Peyer's patch (tissue), 4 donors: ENCODE results near the gene EXOC4. TPM values are rescaled to one million over a fixed set of nuclear protein-coding genes. Genes with fewer than 3 reads are reported as not detected.
A peak's percentile ranks its signal among the peaks of the same experiment; 100 is the strongest.

Experiments used
- DNase-seq, 3 donors: peaks; one replicate each; pipeline ENCODE4 v3.0.0-alpha.2; 2017 to 2019
- H3K27ac ChIP-seq, 4 donors: fragments of 200-600 bp; sonication (generic); one replicate each; pipeline ENCODE4 v1.5.1; 2016 to 2019
- H3K27me3 ChIP-seq, 2 donors: fragments of 200-600 bp; sonication (generic); one replicate each; pipeline ENCODE4 v1.5.1; 2019
- H3K36me3 ChIP-seq, 3 donors: fragments of 200-600 bp; sonication (generic); one replicate each; pipeline ENCODE4 v1.5.1; 2016 to 2019
- H3K4me1 ChIP-seq, 4 donors: fragments of 200-600 bp; sonication (generic); one replicate each; pipeline ENCODE4 v1.5.1; 2016 to 2019
- H3K4me3 ChIP-seq, 4 donors: fragments of 200-600 bp; sonication (generic); 1 replicate in 3 of 4; 2 replicates in 1 of 4; pipeline ENCODE4 v1.5.1; 2016 to 2019; ENCODE audit warnings: mild to moderate bottlenecking in 1 of 4
- H3K9me3 ChIP-seq, 4 donors: fragments of 200-600 bp; sonication (generic); one replicate each; pipeline ENCODE4 v1.5.1; 2016 to 2019; ENCODE audit warnings: mild to moderate bottlenecking in 1 of 4
- CTCF ChIP-seq, 6 experiments: fragments of 450-650 bp in 4 of 6; fragments of 200-600 bp in 2 of 6; sonication (generic) in 1 of 6; IDR thresholded peaks; one replicate each; pipeline ENCODE4 v1.5.1; 2017 to 2019; ENCODE audit warnings: antibody characterized with exemption in 6 of 6, mild to moderate bottlenecking in 3 of 6, moderate library complexity in 1 of 6
- POLR2A ChIP-seq, 2 donors: fragments of 450-650 bp; IDR thresholded peaks; one replicate each; pipeline ENCODE4 v1.5.1; 2017; ENCODE audit warnings: antibody characterized with exemption in 2 of 2, mild to moderate bottlenecking in 2 of 2, moderate library complexity in 2 of 2
- total RNA-seq, 4 donors: library from RNA; depleted of rRNA; stranded (reverse); fragments of >200 nt; gene quantifications; one replicate each; pipeline ENCODE4 v1.1.0, GENCODE V29; 2016

EXOC4 gene
- total RNA-seq, 4 donors from 2014 or later, result 128 to 502 (median 141) TPM

GRCh38 chr7:133853706-133854276, 600.9 kb downstream of the EXOC4 start:
- Histone ChIP-seq H3K27me3 (no peaks in the 10 kb centered on the region), H3K9me3 (no peaks in the 10 kb centered on the region), H3K4me1 (no peaks in the 10 kb centered on the region), H3K4me3 (no peak overlapping the region), H3K27ac (no peak overlapping the region), H3K36me3 (peaks cover 0 to 6% (median 0%) of the 10 kb centered on the region in 3 donors)
- peak in 2 of 3 donors; percentile 42 to 49 for DNase-seq
- TF ChIP-seq CTCF (IDR thresholded peaks at IDR 0.05) (peak in 4 of 6 experiments; percentile 12 to 51 (median 46)), POLR2A (IDR thresholded peaks at IDR 0.05) (no peak)

- DNase-seq, result no peak
Observed at GRCh38 chr7:133854739-133855138, 601.9 kb downstream of the EXOC4 start.

GRCh38 chr7:133857376-133858119, 604.7 kb downstream of the EXOC4 start:
- H3K4me1 ChIP-seq, result no peaks in the 10 kb centered on the region
- no peak for DNase-seq
- no peak overlapping the region for H3K4me3 ChIP-seq
- TF ChIP-seq POLR2A (IDR thresholded peaks at IDR 0.05) (no peak), CTCF (IDR thresholded peaks at IDR 0.05) (no peak)
- H3K27me3 ChIP-seq, result no peaks in the 10 kb centered on the region
- H3K9me3 ChIP-seq, result no peaks in the 10 kb centered on the region
- H3K36me3 ChIP-seq, result peaks cover 0 to 6% (median 0%) of the 10 kb centered on the region in 3 donors
- no peak overlapping the region for H3K27ac ChIP-seq

More at GRCh38 chr7:133854739-133855138, 601.9 kb downstream of the EXOC4 start:
- H3K9me3 ChIP-seq, result no peaks in the 10 kb centered on the region
- no peak overlapping the region for H3K4me3 ChIP-seq
- no peaks in the 10 kb centered on the region for H3K4me1 ChIP-seq
- no peaks in the 10 kb centered on the region for H3K27me3 ChIP-seq
- H3K27ac ChIP-seq, result no peak overlapping the region
- no peak for TF ChIP-seq POLR2A (IDR thresholded peaks at IDR 0.05)
- peak in 4 of 6 experiments; percentile 15 to 38 (median 31) for TF ChIP-seq CTCF (IDR thresholded peaks at IDR 0.05)
- peaks cover 0 to 6% (median 0%) of the 10 kb centered on the region in 3 donors for H3K36me3 ChIP-seq

- Histone ChIP-seq H3K4me1 (no peaks in the 10 kb centered on the region), H3K27ac (no peak overlapping the region), H3K27me3 (no peaks in the 10 kb centered on the region), H3K4me3 (no peak overlapping the region), H3K36me3 (peaks cover 0 to 6% (median 0%) of the 10 kb centered on the region in 3 donors), H3K9me3 (no peaks in the 10 kb centered on the region)
- DNase-seq, result no peak
- TF ChIP-seq POLR2A (IDR thresholded peaks at IDR 0.05) (no peak), CTCF (IDR thresholded peaks at IDR 0.05) (no peak)
Observed at GRCh38 chr7:133858311-133858710, 605.4 kb downstream of the EXOC4 start.

- DNase-seq, result no peak
- Histone ChIP-seq H3K9me3 (no peaks in the 10 kb centered on the region), H3K4me1 (no peaks in the 10 kb centered on the region), H3K4me3 (no peak overlapping the region), H3K27ac (no peak overlapping the region), H3K27me3 (no peaks in the 10 kb centered on the region), H3K36me3 (peaks cover 0 to 6% (median 0%) of the 10 kb centered on the region in 3 donors)
- TF ChIP-seq CTCF (IDR thresholded peaks at IDR 0.05), result no peak
- no peak for TF ChIP-seq POLR2A (IDR thresholded peaks at IDR 0.05)
Observed at GRCh38 chr7:133859231-133859630, 606.4 kb downstream of the EXOC4 start.
